HG03460 (cell line): ENCODE results near the gene HGFAC.

ENCODE experiments used
- ATAC-seq: cut with Tn5 transposase; IDR thresholded peaks from one replicate; pipeline ENCODE4 v1.9.1; 2021; ENCODE audit not compliant: unreplicated experiment

HGFAC gene

GRCh38 chr4:3485011-3485791 lies 43.4 kb downstream of the HGFAC start:
- no peak for ATAC-seq

GRCh38 chr4:3485886-3486540 lies 44.2 kb downstream of the HGFAC start:
- ATAC-seq: no peak

- ATAC-seq: no peak
Observed at GRCh38 chr4:3486541-3487540, 45.1 kb downstream of the HGFAC start.

- no peak for ATAC-seq
Observed at GRCh38 chr4:3487861-3488260, 46.1 kb downstream of the HGFAC start.

GRCh38 chr4:3488820-3489219 lies 47.1 kb downstream of the HGFAC start:
- no peak for ATAC-seq

- ATAC-seq: no peak
Observed at GRCh38 chr4:3489451-3489962, 47.7 kb downstream of the HGFAC start.

GRCh38 chr4:3491681-3492405 lies 50.1 kb downstream of the HGFAC start:
- no peak for ATAC-seq

- no peak for ATAC-seq
Observed at GRCh38 chr4:3492741-3493719, 51.3 kb downstream of the HGFAC start.

- no peak for ATAC-seq
Observed at GRCh38 chr4:3493720-3494461, 52.1 kb downstream of the HGFAC start.

- ATAC-seq: no peak
Observed at GRCh38 chr4:3494462-3494871, 52.7 kb downstream of the HGFAC start.

GRCh38 chr4:3495204-3495975 lies 53.6 kb downstream of the HGFAC start:
- ATAC-seq: no peak

GRCh38 chr4:3496021-3496420 lies 54.3 kb downstream of the HGFAC start:
- no peak for ATAC-seq

GRCh38 chr4:3497095-3497494 lies 55.3 kb downstream of the HGFAC start:
- ATAC-seq: no peak

GRCh38 chr4:3497523-3498389 lies 56.0 kb downstream of the HGFAC start:
- no peak for ATAC-seq

- no peak for ATAC-seq
Observed at GRCh38 chr4:3498407-3498806, 56.6 kb downstream of the HGFAC start.
